ENCODE data around the gene S100Z.
"Not testable (repeated sequence)": the region's sequence is repeated elsewhere in the genome, so short reads cannot be mapped to it uniquely, and the experiment has no call there.

The S100Z gene

GRCh38 chr5:76831110-76831452 is 18.7 kb upstream of the S100Z start:
- peak; percentile 19 for DNase-seq

GRCh38 chr5:76836181-76836580 is 13.6 kb upstream of the S100Z start:
- no peak for DNase-seq

- DNase-seq = no peak
Observed at GRCh38 chr5:76836585-76836984, 13.2 kb upstream of the S100Z start.

GRCh38 chr5:76838481-76839261 is 11.1 kb upstream of the S100Z start:
- no peak for DNase-seq

GRCh38 chr5:76841361-76841760 is 8.5 kb upstream of the S100Z start:
- DNase-seq = no peak

- no peak for DNase-seq
Observed at GRCh38 chr5:76845890-76846289, 3.9 kb upstream of the S100Z start.

GRCh38 chr5:76850543-76851145 is 830 bp downstream of the S100Z start:
- no peak for DNase-seq

- DNase-seq = no peak
Observed at GRCh38 chr5:76851728-76852369, 2.0 kb downstream of the S100Z start.

- DNase-seq = no peak
Observed at GRCh38 chr5:76852772-76853171, 3.0 kb downstream of the S100Z start.

- DNase-seq = not testable (repeated sequence)
Observed at GRCh38 chr5:76853741-76854140, 3.9 kb downstream of the S100Z start.

- no peak for DNase-seq
Observed at GRCh38 chr5:76854644-76855043, 4.8 kb downstream of the S100Z start.

- not testable (repeated sequence) for DNase-seq
Observed at GRCh38 chr5:76855501-76855900, 5.7 kb downstream of the S100Z start.

- DNase-seq = no peak
Observed at GRCh38 chr5:76855961-76856360, 6.1 kb downstream of the S100Z start.

GRCh38 chr5:76856800-76857199 is 7.0 kb downstream of the S100Z start:
- DNase-seq = not testable (repeated sequence)

GRCh38 chr5:76859591-76860247 is 9.9 kb downstream of the S100Z start:
- peak; percentile 17 for DNase-seq

- no peak for DNase-seq
Observed at GRCh38 chr5:76861612-76862011, 11.8 kb downstream of the S100Z start.

- no peak for DNase-seq
Observed at GRCh38 chr5:76863001-76863400, 13.2 kb downstream of the S100Z start.

GRCh38 chr5:76866503-76866902 is 16.7 kb downstream of the S100Z start:
- no peak for DNase-seq

- no peak for DNase-seq
Observed at GRCh38 chr5:76867038-76867437, 17.2 kb downstream of the S100Z start.

GRCh38 chr5:76867827-76868693 is 18.2 kb downstream of the S100Z start:
- peak; percentile 82 for DNase-seq

- no peak for DNase-seq
Observed at GRCh38 chr5:76870046-76870445, 20.2 kb downstream of the S100Z start.

- DNase-seq = peak; percentile 80
Observed at GRCh38 chr5:76874088-76874581, 24.3 kb downstream of the S100Z start.
